Dendritic cell treated with granulocyte-macrophage colony-stimulating factor and Interleukin-4, amounts not matched to agents 40 ng/mL and 50 ng/mL, for 4 days (primary cell): Measurements from ENCODE around the gene CMSS1.
A peak's percentile ranks its signal among the peaks of the same experiment; 100 is the strongest.

Experiments used
- H3K27ac Mint-ChIP-seq: one replicate; pipeline ENCODE4 v1.8.0; 2022; ENCODE audit warnings: mild to moderate bottlenecking, mixed read lengths
- H3K27me3 Mint-ChIP-seq: one replicate; pipeline ENCODE4 v1.8.0; 2022; ENCODE audit warnings: mild to moderate bottlenecking, mixed read lengths
- H3K36me3 Mint-ChIP-seq: one replicate; pipeline ENCODE4 v1.8.0; 2022; ENCODE audit warnings: low read depth, mixed read lengths
- H3K4me1 Mint-ChIP-seq: one replicate; pipeline ENCODE4 v1.8.0; 2022; ENCODE audit warnings: low read depth, mixed read lengths
- H3K4me3 Mint-ChIP-seq: one replicate; pipeline ENCODE4 v1.8.0; 2022; ENCODE audit warnings: mild to moderate bottlenecking, moderate library complexity, mixed read lengths
- H3K9me3 Mint-ChIP-seq: one replicate; pipeline ENCODE4 v1.8.0; 2022; ENCODE audit warnings: mixed read lengths
- intact Hi-C: fragments of 100-400 bp; cut with micrococcal nuclease; formaldehyde crosslinking; loops from one replicate; pipeline ENCODE4 v1.15.0; 2022

Gene CMSS1

DNA sequence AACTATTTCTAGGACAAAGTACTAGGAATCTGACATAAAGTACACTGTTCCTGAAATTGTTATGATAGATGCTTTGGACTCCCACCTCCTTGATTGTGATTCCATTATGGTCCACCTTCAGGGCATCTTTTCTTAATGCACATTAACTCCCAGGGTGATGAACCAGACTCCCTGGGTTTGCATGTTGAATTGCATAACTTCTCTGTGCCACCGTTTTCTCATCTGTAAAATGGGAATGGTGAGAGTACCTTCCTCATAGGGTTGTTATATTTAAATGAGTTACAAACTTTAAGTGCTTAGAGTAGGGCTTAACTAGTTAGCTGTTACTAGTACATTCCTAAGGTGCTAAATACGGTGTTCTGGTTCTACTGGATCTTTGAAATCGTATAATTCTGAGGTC lies 81.9 kb downstream of the CMSS1 start:
- no peaks in the 10 kb centered on the region for H3K27me3 Mint-ChIP-seq
- H3K4me3 Mint-ChIP-seq: no peak overlapping the region
- peaks cover 32% of the 10 kb centered on the region for H3K4me1 Mint-ChIP-seq
- no peak overlapping the region for H3K27ac Mint-ChIP-seq
- intact Hi-C loops: loop anchor here (5.0 kb wide), 2 partner anchors 148 to 363 kb away; partner anchors contain the start of gene TBC1D23
- no peaks in the 10 kb centered on the region for H3K9me3 Mint-ChIP-seq
- H3K36me3 Mint-ChIP-seq: no peaks in the 10 kb centered on the region

DNA sequence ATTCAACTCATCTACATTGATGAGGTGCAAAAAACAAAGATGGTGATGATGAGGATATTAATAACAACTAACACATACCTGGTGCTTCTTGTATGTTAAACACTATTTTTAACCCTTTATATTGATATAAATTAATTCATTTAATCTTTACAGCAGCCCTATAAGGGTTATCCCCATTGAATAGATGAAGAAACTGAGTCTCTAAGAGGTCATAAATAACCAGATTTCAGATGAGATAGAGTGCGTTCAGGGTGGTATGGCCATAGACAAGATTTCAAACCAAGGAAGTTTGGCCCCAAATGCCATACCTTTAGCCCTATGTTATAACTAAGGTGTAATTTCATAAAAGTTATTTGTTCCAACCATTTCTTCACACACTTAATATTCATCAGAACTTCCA lies 82.6 kb downstream of the CMSS1 start:
- Mint-ChIP-seq H3K27ac (no peak overlapping the region), H3K9me3 (no peaks in the 10 kb centered on the region)
- intact Hi-C loops: no loop called here

DNA sequence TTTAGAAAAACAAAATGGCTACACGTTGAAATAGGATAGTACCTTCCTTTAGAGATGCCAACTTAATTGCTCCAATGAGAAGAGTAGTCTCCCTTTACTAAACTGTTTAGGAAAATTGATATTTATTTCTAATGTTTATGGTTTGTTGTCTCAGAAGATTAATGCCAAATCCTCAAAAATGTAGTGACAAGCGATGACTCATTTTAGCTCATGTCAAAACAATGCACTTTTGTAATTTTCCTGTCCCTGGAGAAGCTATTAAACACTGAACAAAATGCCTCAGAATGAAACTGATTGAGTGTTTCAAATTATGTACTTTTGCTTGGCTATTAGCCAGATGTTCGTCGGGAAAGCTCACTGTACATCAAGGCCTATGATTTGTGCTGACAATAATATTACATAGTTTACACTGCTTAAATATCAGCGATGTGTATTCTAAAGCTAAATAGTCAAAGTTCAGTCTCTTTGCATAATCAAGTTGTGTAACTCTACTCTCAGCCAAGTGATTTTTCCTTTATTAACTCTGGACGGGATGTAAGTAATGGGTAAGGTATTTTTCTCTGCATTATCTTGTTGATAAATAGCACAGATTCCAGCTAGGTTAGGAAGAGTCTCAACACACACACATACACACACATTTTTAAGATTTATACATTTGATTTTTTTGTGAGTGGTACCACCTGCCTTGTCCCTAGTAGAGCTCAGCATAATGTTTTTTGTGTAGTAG lies 83.7 kb downstream of the CMSS1 start:
- Mint-ChIP-seq H3K9me3 (no peaks in the 10 kb centered on the region), H3K4me3 (no peak overlapping the region), H3K36me3 (no peaks in the 10 kb centered on the region), H3K27me3 (no peaks in the 10 kb centered on the region), H3K27ac (peak overlapping the region; percentile 55), H3K4me1 (peaks cover 23% of the 10 kb centered on the region)
- intact Hi-C loops: no loop called here

More for the DNA sequence above, 82.6 kb downstream of the CMSS1 start:
- Mint-ChIP-seq H3K4me1 (peaks cover 34% of the 10 kb centered on the region), H3K4me3 (no peak overlapping the region), H3K27me3 (no peaks in the 10 kb centered on the region), H3K36me3 (no peaks in the 10 kb centered on the region)

DNA sequence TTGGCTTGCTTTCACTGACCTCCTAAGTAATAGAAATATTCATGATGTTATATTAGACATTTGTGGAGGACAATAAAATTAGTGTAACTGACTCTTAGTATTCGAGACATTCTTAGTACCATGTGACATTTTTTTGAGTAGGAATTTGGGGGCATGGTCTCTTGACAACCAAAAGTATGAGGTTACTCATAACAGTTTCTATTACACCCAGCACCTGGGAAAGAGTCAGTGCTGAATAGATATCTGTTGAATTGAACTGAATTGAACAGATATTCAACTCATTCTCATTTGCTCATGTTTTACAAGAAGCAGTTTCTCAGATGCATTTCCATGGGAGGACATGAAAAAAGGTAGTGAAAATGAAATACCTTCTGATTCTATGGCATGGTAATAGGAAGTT lies 84.4 kb downstream of the CMSS1 start:
- no peaks in the 10 kb centered on the region for H3K9me3 Mint-ChIP-seq
- no peak overlapping the region for H3K4me3 Mint-ChIP-seq
- H3K27me3 Mint-ChIP-seq: no peaks in the 10 kb centered on the region
- H3K27ac Mint-ChIP-seq: peak overlapping the region; percentile 55
- intact Hi-C loops: no loop called here
- no peaks in the 10 kb centered on the region for H3K36me3 Mint-ChIP-seq
- peaks cover 21% of the 10 kb centered on the region for H3K4me1 Mint-ChIP-seq

DNA sequence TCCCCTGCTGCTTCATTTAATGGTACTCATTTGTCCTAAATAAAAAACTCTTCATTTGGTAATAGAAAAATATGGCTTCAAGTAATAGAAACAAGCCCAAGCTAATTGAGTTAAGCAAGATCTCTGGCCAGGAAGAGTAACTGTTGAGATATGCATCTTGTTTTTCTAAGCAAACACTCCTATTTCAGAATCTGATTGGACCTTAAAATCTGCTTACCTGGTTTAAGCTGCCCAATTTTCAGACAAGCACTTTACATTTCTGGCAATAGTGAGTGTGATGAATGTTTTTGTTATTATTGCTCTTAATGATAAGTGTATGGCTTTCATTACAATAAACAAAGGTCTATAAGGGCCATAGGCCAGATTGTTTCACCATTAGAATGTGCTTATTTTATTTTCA lies 86.2 kb downstream of the CMSS1 start:
- Mint-ChIP-seq H3K4me1 (peaks cover 21% of the 10 kb centered on the region), H3K36me3 (no peaks in the 10 kb centered on the region), H3K27ac (no peak overlapping the region), H3K9me3 (no peaks in the 10 kb centered on the region), H3K4me3 (no peak overlapping the region), H3K27me3 (no peaks in the 10 kb centered on the region)
- intact Hi-C loops: no loop called here

DNA sequence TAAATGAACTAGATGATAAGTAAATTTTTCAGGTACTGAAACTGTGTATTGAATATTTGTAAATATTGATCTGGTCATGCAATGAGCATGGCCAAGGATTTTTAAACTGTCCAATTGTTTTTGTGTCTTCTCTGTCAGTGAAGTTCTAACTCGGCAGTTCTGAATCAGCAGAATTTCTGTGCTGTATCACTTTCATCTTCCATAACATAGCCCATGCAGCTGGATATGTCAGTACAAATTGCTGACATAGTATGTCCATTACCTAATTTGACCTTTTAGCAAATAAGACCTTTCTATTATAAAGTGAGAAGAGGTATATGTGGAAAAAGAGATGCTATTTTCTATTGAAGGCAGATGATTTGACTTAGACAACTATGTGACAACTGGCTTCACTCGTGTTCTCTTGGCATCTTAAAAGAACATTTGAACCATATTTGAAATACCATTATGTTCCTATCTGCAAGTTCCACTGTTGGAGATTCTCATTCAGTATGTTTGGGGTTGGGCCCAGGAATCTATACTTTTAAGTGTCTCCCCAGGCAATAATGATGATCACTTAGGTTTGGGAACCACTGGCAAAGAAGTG lies 90.4 kb downstream of the CMSS1 start:
- Mint-ChIP-seq H3K9me3 (no peaks in the 10 kb centered on the region), H3K4me1 (peaks cover 9% of the 10 kb centered on the region), H3K4me3 (no peak overlapping the region), H3K36me3 (no peaks in the 10 kb centered on the region), H3K27me3 (no peaks in the 10 kb centered on the region), H3K27ac (no peak overlapping the region)
- intact Hi-C loops: no loop called here

DNA sequence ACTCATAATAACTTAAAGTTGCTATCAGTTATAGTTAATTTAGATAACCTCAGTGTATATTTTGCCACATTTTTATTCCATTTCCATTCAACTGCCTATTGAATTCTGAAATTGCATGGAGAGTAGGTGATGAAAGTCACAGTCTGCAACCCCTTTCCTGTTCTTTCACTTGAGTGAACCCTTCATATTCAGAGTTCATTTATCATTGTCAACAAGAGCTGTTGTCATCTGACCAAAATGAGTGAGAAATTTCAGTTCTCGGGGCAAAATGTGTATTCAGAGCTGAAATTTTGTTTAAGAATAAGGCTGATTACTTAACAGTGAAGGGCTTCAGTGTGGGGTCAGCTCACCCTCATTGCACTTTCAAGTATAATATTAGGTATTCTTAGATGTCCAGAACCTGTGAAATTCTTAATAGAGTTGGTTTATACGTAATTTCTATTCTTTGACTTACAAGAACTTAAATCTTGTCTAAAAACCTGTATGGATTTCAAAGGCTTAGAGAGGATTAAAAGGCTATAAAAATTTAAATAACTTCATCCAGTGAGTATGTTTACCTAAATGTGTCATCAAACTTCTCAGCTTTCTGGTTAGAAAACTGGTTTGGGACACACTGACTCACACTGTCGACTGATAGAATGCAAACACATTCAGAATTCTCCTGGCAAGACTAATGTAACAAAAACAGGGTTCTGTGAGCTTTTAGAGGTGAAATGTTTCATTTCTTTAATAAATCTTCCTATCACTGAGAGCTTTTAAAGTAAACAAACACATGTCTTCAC lies 92.2 kb downstream of the CMSS1 start:
- Mint-ChIP-seq H3K27me3 (no peaks in the 10 kb centered on the region), H3K36me3 (no peaks in the 10 kb centered on the region), H3K9me3 (no peaks in the 10 kb centered on the region), H3K4me1 (peaks cover 11% of the 10 kb centered on the region), H3K27ac (no peak overlapping the region), H3K4me3 (no peak overlapping the region)
- intact Hi-C loops: no loop called here

DNA sequence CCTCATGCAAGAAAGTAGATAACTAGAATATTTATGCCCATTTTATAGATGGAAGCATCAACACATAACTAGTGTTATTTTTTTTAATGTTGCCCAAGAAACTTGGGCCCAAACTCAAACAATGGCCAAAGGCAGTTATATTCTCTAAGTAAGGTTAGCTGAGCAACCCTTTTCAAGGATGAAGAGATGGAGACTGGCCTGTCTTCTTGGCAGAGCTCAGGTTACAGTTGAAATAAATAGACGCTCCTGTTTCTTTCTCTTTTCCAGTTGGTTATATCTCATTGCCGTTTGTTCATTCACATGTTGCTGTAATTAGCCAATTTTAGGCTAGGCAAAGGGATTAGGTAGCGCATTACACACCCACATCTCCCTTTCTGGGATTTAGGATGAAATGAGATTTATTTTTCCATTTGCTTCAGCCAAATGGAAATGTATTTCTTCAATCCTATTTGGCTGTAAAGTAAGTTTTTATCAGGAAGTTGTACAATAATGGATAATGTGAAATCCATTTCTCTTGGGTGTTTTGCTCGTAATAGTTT lies 93.2 kb downstream of the CMSS1 start:
- Mint-ChIP-seq H3K36me3 (no peaks in the 10 kb centered on the region), H3K4me1 (peaks cover 11% of the 10 kb centered on the region), H3K27me3 (no peaks in the 10 kb centered on the region), H3K9me3 (no peaks in the 10 kb centered on the region), H3K27ac (no peak overlapping the region), H3K4me3 (no peak overlapping the region)
- intact Hi-C loops: no loop called here

DNA sequence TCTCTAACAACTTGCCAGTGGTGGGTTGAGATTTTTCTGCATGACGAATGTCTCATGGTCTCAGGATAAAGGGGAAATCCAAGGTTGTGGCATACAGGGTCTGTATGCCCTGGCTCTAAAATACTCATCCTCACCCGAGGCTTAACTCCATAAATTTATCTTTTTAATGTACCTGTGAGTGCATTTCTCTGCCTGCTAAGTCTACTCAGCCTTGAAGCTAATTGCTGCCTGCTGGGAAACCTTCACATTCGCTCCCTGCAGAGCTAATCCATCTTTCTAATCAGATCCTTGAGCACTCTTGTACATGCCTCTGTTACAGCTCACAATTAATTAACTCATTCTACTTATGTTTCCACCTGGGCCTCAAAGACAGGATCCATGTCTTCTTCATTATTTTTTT lies 93.8 kb downstream of the CMSS1 start:
- H3K27me3 Mint-ChIP-seq: no peaks in the 10 kb centered on the region
- no peaks in the 10 kb centered on the region for H3K9me3 Mint-ChIP-seq
- H3K4me3 Mint-ChIP-seq: no peak overlapping the region
- no peaks in the 10 kb centered on the region for H3K36me3 Mint-ChIP-seq
- no peak overlapping the region for H3K27ac Mint-ChIP-seq
- intact Hi-C loops: no loop called here
- peaks cover 11% of the 10 kb centered on the region for H3K4me1 Mint-ChIP-seq

DNA sequence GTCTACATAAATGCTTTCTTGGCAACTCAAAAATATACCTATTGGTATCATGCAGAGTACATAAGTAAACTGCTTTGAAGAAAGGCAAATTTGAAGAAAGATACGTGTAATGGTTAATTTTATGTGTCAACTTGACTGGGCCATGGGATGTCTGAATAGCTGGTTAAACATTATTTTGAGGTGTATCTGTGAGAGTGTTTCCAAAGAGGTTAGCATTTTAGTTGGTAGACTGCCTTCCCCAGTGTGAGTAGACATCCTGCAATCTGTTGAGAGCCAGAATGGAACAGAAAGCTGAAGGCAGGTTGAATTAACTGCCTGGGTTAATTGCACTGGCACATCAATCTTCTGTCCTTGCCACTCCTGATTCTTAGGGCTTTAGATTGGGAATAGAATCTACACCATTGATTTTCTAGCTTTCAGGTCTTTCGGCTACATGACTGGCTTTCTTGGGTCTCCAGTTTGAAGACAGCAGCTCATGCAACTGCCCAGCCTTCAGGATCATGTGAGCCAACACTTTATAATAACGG lies 98.3 kb downstream of the CMSS1 start:
- Mint-ChIP-seq H3K4me3 (no peak overlapping the region), H3K27me3 (no peaks in the 10 kb centered on the region), H3K4me1 (peaks cover 15% of the 10 kb centered on the region), H3K36me3 (no peaks in the 10 kb centered on the region), H3K27ac (no peak overlapping the region), H3K9me3 (no peaks in the 10 kb centered on the region)
- intact Hi-C loops: no loop called here

DNA sequence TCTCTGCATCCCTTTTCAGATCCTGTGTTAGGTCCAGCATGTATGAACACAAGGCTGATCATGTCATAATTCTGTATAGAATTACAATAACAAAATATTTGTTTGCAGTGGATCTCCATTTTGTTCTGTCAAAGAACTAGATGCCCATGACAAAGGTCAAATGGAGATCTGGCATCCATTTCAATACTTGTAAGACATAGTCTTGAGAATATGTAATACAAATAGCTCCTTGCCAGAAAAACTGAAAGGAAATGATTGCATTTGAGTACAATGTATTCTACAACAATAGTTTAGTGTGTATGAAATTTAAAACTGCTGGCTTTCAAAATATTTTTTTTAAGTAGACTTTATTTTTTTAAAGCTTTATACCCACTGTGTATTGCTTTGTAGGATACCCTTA lies 101.1 kb downstream of the CMSS1 start:
- no peaks in the 10 kb centered on the region for H3K36me3 Mint-ChIP-seq
- intact Hi-C loops: no loop called here
- no peaks in the 10 kb centered on the region for H3K9me3 Mint-ChIP-seq
- H3K27ac Mint-ChIP-seq: no peak overlapping the region
- H3K4me1 Mint-ChIP-seq: peaks cover 16% of the 10 kb centered on the region
- no peaks in the 10 kb centered on the region for H3K27me3 Mint-ChIP-seq
- H3K4me3 Mint-ChIP-seq: no peak overlapping the region

DNA sequence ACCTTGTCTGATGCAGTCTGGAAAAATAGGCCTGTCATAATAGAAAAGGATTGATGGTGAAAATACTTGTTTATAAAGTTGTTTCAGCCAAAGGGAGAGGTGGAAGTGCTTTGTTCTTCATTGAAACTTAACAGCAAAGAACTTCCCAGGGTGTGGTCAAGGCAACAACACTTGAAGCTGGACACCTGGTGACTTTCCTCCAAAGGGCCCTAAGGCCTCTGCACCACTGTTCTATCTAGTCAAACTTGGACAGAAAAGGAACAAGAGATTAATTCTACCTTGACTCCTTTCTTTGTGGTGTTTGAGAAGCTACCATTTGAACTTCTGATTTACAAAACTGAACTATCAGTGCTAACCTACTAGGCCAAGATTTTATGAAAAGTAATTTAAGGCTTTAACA lies 102.0 kb downstream of the CMSS1 start:
- peaks cover 14% of the 10 kb centered on the region for H3K4me1 Mint-ChIP-seq

DNA sequence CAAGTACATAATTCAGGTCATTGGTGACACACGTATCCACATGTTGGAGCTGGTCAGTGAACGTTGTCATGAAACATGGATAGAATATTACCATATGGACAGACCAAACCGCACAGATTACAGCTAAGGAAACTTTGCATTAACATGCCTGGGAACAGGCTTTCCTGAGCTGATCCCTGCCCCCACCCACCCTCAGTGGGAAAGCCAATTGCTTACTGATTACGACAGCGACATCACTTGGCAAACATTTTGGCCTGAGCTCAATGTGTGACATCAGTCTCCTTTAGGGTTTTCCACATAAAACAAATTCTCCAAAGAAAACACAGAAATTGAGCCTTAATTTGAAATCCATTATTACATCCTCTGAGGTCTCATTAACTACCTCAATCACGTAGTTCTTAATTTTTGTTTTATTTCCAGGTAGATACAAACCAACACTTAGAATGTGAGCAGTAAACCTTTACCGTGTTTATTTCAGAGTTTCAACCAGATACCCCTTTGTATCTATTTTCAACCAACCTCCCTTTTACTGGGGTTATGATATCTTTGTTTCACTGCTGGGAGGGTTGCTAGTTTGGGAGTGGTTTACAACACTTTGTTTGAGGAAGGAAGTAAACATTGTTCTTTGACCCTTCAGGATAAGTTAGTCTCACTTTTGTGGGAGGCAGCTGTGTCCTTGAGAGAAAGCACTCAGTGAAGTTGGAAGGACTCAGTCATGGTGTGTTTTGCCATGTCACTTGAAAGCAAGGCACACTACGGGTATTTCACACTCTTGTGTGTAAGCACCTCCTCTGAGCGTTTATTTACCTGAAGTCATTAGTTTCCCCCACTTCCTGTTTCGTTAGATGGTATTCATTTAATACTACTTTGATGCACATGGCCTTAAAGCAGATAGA lies 103.1 kb downstream of the CMSS1 start:
- no peak overlapping the region for H3K4me3 Mint-ChIP-seq
- intact Hi-C loops: no loop called here
- H3K4me1 Mint-ChIP-seq: peaks cover 14% of the 10 kb centered on the region
- no peaks in the 10 kb centered on the region for H3K27me3 Mint-ChIP-seq
- H3K27ac Mint-ChIP-seq: no peak overlapping the region
- H3K36me3 Mint-ChIP-seq: no peaks in the 10 kb centered on the region
- H3K9me3 Mint-ChIP-seq: no peaks in the 10 kb centered on the region

More for the DNA sequence above, 102.0 kb downstream of the CMSS1 start:
- intact Hi-C loops: no loop called here
- Mint-ChIP-seq H3K9me3 (no peaks in the 10 kb centered on the region), H3K27me3 (no peaks in the 10 kb centered on the region), H3K4me3 (no peak overlapping the region), H3K36me3 (no peaks in the 10 kb centered on the region), H3K27ac (no peak overlapping the region)
